HG03135 (cell line): ENCODE data around the gene SRRM5.
A peak's percentile ranks its signal among the peaks of the same experiment; 100 is the strongest.
"Not testable (repeated sequence)": the region's sequence is repeated elsewhere in the genome, so short reads cannot be mapped to it uniquely, and the experiment has no call there.

ENCODE experiments used
- ATAC-seq: cut with Tn5 transposase; IDR thresholded peaks from one replicate; pipeline ENCODE4 v1.9.1; 2021; ENCODE audit warnings: mild to moderate bottlenecking, moderate library complexity; ENCODE audit not compliant: unreplicated experiment

SRRM5 gene

GRCh38 chr19:43612374-43612773 is 486 bp downstream of the SRRM5 start:
- no peak for ATAC-seq

GRCh38 chr19:43616306-43616705 is 4.4 kb downstream of the SRRM5 start:
- ATAC-seq: no peak

- ATAC-seq: no peak
Measured at GRCh38 chr19:43616954-43617353, 5.1 kb downstream of the SRRM5 start.

- peak; percentile 22 for ATAC-seq
Measured at GRCh38 chr19:43618921-43619261, 7.0 kb downstream of the SRRM5 start.

- peak; percentile 63 for ATAC-seq
Measured at GRCh38 chr19:43619262-43620060, 7.6 kb downstream of the SRRM5 start, which contains the start of gene ZNF428. Gene ZNF428 (minus strand): TSS chr19:43619629. CDS start chr19:43614304, 5,325 bp downstream.

- no peak for ATAC-seq
Measured at GRCh38 chr19:43620061-43621001, 8.4 kb downstream of the SRRM5 start.

GRCh38 chr19:43622070-43622469 is 10.2 kb downstream of the SRRM5 start:
- ATAC-seq: no peak

- ATAC-seq: no peak
Measured at GRCh38 chr19:43622956-43623355, 11.1 kb downstream of the SRRM5 start.

- ATAC-seq: no peak
Measured at GRCh38 chr19:43623889-43624670, 12.2 kb downstream of the SRRM5 start.

GRCh38 chr19:43624933-43625332 is 13.0 kb downstream of the SRRM5 start:
- ATAC-seq: no peak

GRCh38 chr19:43625918-43626579 is 14.2 kb downstream of the SRRM5 start:
- no peak for ATAC-seq

GRCh38 chr19:43626838-43627237 is 14.9 kb downstream of the SRRM5 start:
- ATAC-seq: no peak

- no peak for ATAC-seq
Measured at GRCh38 chr19:43628646-43629326, 16.9 kb downstream of the SRRM5 start.

- ATAC-seq: no peak
Measured at GRCh38 chr19:43631491-43631890, 19.6 kb downstream of the SRRM5 start.

GRCh38 chr19:43633520-43633919 is 21.6 kb downstream of the SRRM5 start:
- no peak for ATAC-seq

GRCh38 chr19:43634068-43634467 is 22.2 kb downstream of the SRRM5 start:
- ATAC-seq: no peak

- ATAC-seq: no peak
Measured at GRCh38 chr19:43634506-43634871, 22.6 kb downstream of the SRRM5 start.

- no peak for ATAC-seq
Measured at GRCh38 chr19:43634872-43635560, 23.1 kb downstream of the SRRM5 start.

GRCh38 chr19:43635561-43635940 is 23.7 kb downstream of the SRRM5 start:
- not testable (repeated sequence) for ATAC-seq
